Endothelial cell of umbilical vein (primary cell): ENCODE data around the gene SBF1. TPM values are rescaled to one million over a fixed set of nuclear protein-coding genes. Genes with fewer than 3 reads are reported as not detected.
A peak's percentile ranks its signal among the peaks of the same experiment; 100 is the strongest.

Source experiments
- BruUV-seq: library from RNA; stranded (reverse); fragments of 400-500 nt; replicated peaks from 2 replicates; lab custom pipeline; 2021; lab: Mats Ljungman, UMichigan
- CTCF ChIA-PET: fragments of 300-600, 350-600 bp; sonication (Branson Sonifier 250); formaldehyde crosslinking; loops from one replicate; lab custom pipeline; 2021; ENCODE audit warnings: antibody characterized with exemption, inconsistent platforms; lab: Charles Lee
- POLR2A ChIA-PET: fragments of 300-600, 350-600 bp; sonication (Branson Sonifier 250); formaldehyde crosslinking; loops from one replicate; lab custom pipeline; 2021; ENCODE audit warnings: antibody characterized with exemption, inconsistent platforms; lab: Charles Lee
- DNase-seq: peaks from one replicate; pipeline ENCODE4 v3.0.0-alpha.2; 2011; ENCODE audit warnings: low read depth, low spot score
- FAIRE-seq: peaks from 2 replicates; lab custom pipeline; 2011; peaks lifted over from hg19 to GRCh38; lab: Jason Lieb, UNC
- H2AFZ ChIP-seq: 2 replicates; pipeline ENCODE4 v1.6.0; 2012; ENCODE audit warnings: low read depth, low read length, control low read depth, inconsistent platforms
- H3K27ac ChIP-seq: 2 replicates; pipeline ENCODE4 v1.5.1; 2011; ENCODE audit warnings: low read depth, mild to moderate bottlenecking, control low read depth, low read length, moderate library complexity; ENCODE audit not compliant: insufficient read depth
- H3K27me3 ChIP-seq, 2 experiments: 2 replicates each; pipeline versions ENCODE4 v1.6.0 to v1.6.1; 2011; ENCODE audit warnings: low read length in 2 of 2, mixed read lengths in 1 of 2; ENCODE audit not compliant: control insufficient read depth in 2 of 2, insufficient read depth in 2 of 2
- H3K36me3 ChIP-seq, 2 experiments: 2 replicates in 1 of 2; 3 replicates in 1 of 2; pipeline ENCODE4 v1.5.1; 2011; ENCODE audit warnings: low read length in 2 of 2, mild to moderate bottlenecking in 1 of 2, moderate library complexity in 1 of 2; ENCODE audit not compliant: control insufficient read depth in 2 of 2, insufficient read depth in 2 of 2; ENCODE audit errors: extremely low read depth in 1 of 2
- H3K4me1 ChIP-seq: 3 replicates; pipeline ENCODE4 v1.5.1; 2011; ENCODE audit warnings: mild to moderate bottlenecking, low read length; ENCODE audit not compliant: control insufficient read depth, insufficient read depth; ENCODE audit errors: extremely low read depth
- H3K4me2 ChIP-seq: 2 replicates; pipeline ENCODE4 v1.6.1; 2011; ENCODE audit warnings: low read length, control low read depth, mixed read lengths; ENCODE audit not compliant: insufficient read depth
- H3K4me3 ChIP-seq, 3 experiments: fragments of 200-600 bp in 1 of 3; sonication (generic), shearing (Covaris generic) in 1 of 3; replicated peaks in 1 of 3; 2 replicates each; pipeline ENCODE4 v1.5.1; 2011 to 2016; ENCODE audit warnings: control low read depth in 3 of 3, low read length in 3 of 3, mild to moderate bottlenecking in 2 of 3, inconsistent platforms in 1 of 3, low read depth in 1 of 3, moderate library complexity in 1 of 3; ENCODE audit not compliant: insufficient read depth in 1 of 3
- H3K79me2 ChIP-seq: 2 replicates; pipeline ENCODE4 v1.6.0; 2012; ENCODE audit warnings: low read length, inconsistent platforms; ENCODE audit not compliant: control insufficient read depth, insufficient read depth
- H3K9ac ChIP-seq: replicated peaks from 2 replicates; pipeline ENCODE3; 2011; ENCODE audit warnings: low read length, control low read depth; ENCODE audit not compliant: insufficient read depth; ENCODE audit errors: extremely low read depth
- H3K9me1 ChIP-seq: replicated peaks from 3 replicates; pipeline ENCODE4 v1.6.0; 2011; ENCODE audit warnings: mild to moderate bottlenecking, low read length; ENCODE audit not compliant: control insufficient read depth, insufficient read depth; ENCODE audit errors: extremely low read depth
- H3K9me3 ChIP-seq: replicated peaks from 2 replicates; pipeline ENCODE4 v1.5.1; 2012; ENCODE audit warnings: low read length, inconsistent platforms; ENCODE audit not compliant: control insufficient read depth, insufficient read depth
- H4K20me1 ChIP-seq: replicated peaks from 2 replicates; pipeline ENCODE3; 2011; ENCODE audit warnings: mild to moderate bottlenecking, low read length; ENCODE audit not compliant: control insufficient read depth, insufficient read depth; ENCODE audit errors: extremely low read depth
- EZH2 ChIP-seq: IDR thresholded peaks from 2 replicates; pipeline ENCODE4 v1.6.1; 2012; ENCODE audit warnings: borderline replicate concordance, low read depth, mild to moderate bottlenecking, moderate library complexity, low read length, inconsistent platforms; ENCODE audit not compliant: severe bottlenecking
- GATA2 ChIP-seq: IDR thresholded peaks from 2 replicates; pipeline ENCODE4 v1.7.0; 2011; ENCODE audit warnings: low read depth, mild to moderate bottlenecking, moderate library complexity, mixed read lengths, low read length; ENCODE audit not compliant: insufficient read length, insufficient read depth
- POLR2A ChIP-seq: IDR thresholded peaks from 2 replicates; pipeline ENCODE4 v1.6.1; 2012; ENCODE audit warnings: low read depth, mild to moderate bottlenecking, control low read depth, low read length
- POLR2AphosphoS5 ChIP-seq: IDR thresholded peaks from 2 replicates; pipeline ENCODE4 v1.6.1; 2012; ENCODE audit warnings: low read depth, mild to moderate bottlenecking, control low read depth, low read length, moderate library complexity; ENCODE audit not compliant: insufficient read depth
- dilution Hi-C: fragments of 300-500 bp; cut with MboI; formaldehyde crosslinking; loops from one replicate; pipeline ENCODE4 v1.15.0; 2019; ENCODE audit warnings: low sequenced_read_pairs; ENCODE audit not compliant: extremely low pct_ligation_motif_present
- intact Hi-C: fragments of 100-400 bp; cut with micrococcal nuclease; formaldehyde crosslinking; loops from one replicate; pipeline ENCODE4 v1.10.0; 2022
- polyA plus RNA-seq, 4 experiments: library from polyadenylated mRNA; depleted of rRNA in 3 of 4; stranded (reverse) in 3 of 4; unstranded in 1 of 4; fragments of >200 nt; gene quantifications; 2 replicates each; pipeline versions ENCODE4 v1.2.1 to v1.2.3, GENCODE V29; 2011 to 2012; ENCODE audit warnings: missing spikeins in 1 of 4
- total RNA-seq: library from RNA; stranded (reverse); gene quantifications from 2 replicates; pipeline ENCODE4 v1.2.3, GENCODE V29; 2021
- TF ChIP-seq, protein P1 (sequence below): IDR thresholded peaks from 2 replicates; pipeline ENCODE4 v1.6.1; 2011; ENCODE audit not compliant: insufficient read depth, insufficient read length

Gene SBF1
- total and polyA plus RNA-seq, 2 donors (not counting 3 experiments of a cell fraction or from before 2014, with no cell fraction given): 36.3 to 68.6 TPM

DNA sequence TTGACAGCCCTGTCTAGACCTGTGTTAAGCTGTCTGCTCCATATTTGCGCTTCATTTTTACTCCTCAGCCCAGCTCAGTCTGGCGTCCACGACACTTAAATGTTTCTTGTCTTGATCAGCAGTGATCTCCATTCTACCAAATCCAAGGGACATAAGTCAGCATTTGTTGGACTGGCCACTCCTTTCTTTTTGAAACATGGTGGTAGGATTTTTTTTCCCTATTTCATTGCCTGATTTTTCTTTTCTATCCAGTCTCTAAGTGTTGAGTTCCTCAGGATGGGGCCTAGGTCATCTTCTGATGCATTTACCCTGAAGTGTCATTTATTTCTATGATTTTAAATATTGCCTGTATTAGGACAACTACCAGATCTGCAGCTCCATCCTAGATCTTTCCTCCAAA, 34.1 kb upstream of the SBF1 start:
- CTCF ChIA-PET: interaction anchor here (1.7 to 3.0 kb wide), 3 partner anchors 12 to 54 kb away, joined by 3 to 34 read pairs (median 26); partner anchors contain the start of genes SCO2 and SYCE3
- H3K4me1 ChIP-seq: peaks cover 14% of the 10 kb centered on the region
- peaks cover 6 to 10% of the 10 kb centered on the region in 2 experiments for H3K36me3 ChIP-seq
- no peak overlapping the region for H2AFZ ChIP-seq
- no peaks in the 10 kb centered on the region for H4K20me1 ChIP-seq
- FAIRE-seq: peak; percentile 61
- H3K9me3 ChIP-seq: no peaks in the 10 kb centered on the region
- no peaks in the 10 kb centered on the region for H3K9me1 ChIP-seq
- H3K9ac ChIP-seq: peak overlapping the region; percentile 68
- H3K27ac ChIP-seq: peak overlapping the region; percentile 72
- no peaks in the 10 kb centered on the region for H3K27me3 ChIP-seq
- TSS peak; percentile 46 for BruUV-seq
- H3K4me2 ChIP-seq: peak overlapping the region; percentile 99
- dilution Hi-C loops: no loop called here
- intact Hi-C loops: loop anchor here (1.0 to 2.0 kb wide), 2 partner anchors 16 to 74 kb away; partner anchors contain the start of genes CHKB and SCO2
- TF ChIP-seq GATA2 (no peak), POLR2AphosphoS5 (no peak), EZH2 (no peak), POLR2A (no peak)
- TF ChIP-seq, protein P1, sequence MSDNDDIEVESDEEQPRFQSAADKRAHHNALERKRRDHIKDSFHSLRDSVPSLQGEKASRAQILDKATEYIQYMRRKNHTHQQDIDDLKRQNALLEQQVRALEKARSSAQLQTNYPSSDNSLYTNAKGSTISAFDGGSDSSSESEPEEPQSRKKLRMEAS: no peak
- H3K4me3 ChIP-seq: peak overlapping the region; percentile 68 to 98 (median 79)
- no peak for DNase-seq
- peaks cover 39% of the 10 kb centered on the region for H3K79me2 ChIP-seq
- POLR2A ChIA-PET: no interaction called here
